T47D (cell line): Measurements from ENCODE around the gene STIP1.

Experiments
- DNase-seq, 2 experiments: peaks; one replicate each; pipeline versions ENCODE4 v3.0.0 to v3.0.0-alpha.2; 2011 to 2012; ENCODE audit warnings: low read depth in 1 of 2, low spot score in 1 of 2
- JUND ChIP-seq: IDR thresholded peaks from 2 replicates; pipeline ENCODE4 v1.6.1; 2012; ENCODE audit warnings: low read depth
- in situ Hi-C: cut with HindIII; loops from 2 replicates; pipeline ENCODE4 v1.10.0; 2016; ENCODE audit warnings: low sequenced_read_pairs, low pct_unique_long_range_greater_than_20kb

STIP1 gene

DNA sequence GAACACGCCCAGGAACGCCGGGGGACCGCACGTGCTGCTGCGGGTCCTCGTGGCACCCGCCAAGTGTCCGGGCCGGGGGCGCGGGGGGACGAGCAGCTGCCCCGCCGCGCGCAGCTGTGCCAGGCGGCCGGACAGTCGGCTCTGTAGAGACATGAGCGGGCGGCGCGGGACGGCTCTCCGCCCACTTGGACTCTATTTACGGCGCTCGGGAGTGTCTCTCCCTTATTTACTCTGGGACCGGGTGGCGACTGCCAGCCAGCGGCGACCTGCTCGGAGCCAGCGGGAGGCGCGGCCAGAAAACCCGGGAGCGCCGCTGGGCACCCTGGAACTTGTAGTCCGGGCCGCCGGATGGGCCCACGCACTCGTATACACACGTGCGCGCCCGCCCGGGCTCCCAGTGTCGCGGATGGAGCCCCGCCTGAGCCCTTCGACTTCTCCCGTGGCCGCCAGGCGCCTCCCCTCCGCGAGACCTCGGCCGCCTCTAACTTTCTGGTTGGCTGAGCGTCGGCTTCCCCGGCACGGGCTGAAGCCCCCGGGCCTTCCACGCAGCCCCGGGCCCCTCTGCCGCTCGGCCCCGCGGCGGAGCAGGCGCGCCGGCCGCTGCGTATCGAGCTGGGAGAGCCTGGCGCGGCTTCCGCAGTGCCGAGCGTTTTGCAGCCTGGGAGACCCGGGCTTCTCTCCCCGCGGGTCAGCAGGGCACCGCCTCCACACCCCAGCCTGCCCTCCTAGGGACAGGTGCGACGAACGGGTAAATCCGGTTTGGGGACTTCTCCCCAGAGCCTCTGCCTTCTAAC is 19.9 kb upstream of the STIP1 start, which contains the start of gene MACROD1:
Gene MACROD1, minus strand, starts transcription at position 272 of the 794 bp plus-strand sequence. Its CDS starts 119 bp downstream, at position 153.
- in situ Hi-C loops, result loop anchor here (10.0 kb wide), 1 partner anchor 161 kb away; no protein-coding TSS in a partner anchor
- no peak; the same call in none of the 2 replicates for TF ChIP-seq JUND
- peak; percentile 91 to 100 for DNase-seq

DNA sequence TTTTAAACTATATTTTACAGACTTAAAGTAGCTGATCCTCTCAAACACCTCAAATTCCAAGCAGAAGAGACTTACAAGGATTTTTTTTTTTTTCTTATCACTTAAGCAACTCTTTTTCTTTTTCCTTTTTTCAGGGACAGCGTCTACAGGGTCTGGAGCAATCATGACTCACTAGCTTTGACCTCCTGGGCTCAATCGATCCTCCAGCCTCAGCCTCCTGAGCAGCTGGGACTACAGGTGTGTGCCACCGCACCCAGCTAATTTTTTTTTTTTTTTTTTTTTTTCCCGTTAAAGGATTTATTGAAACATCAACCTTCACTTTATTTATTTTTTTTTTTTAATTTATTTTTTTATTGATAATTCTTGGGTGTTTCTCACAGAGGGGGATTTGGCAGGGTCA is 15.6 kb upstream of the STIP1 start:
- DNase-seq, result no peak
- TF ChIP-seq JUND, result no peak
- in situ Hi-C loops, result no loop called here

DNA sequence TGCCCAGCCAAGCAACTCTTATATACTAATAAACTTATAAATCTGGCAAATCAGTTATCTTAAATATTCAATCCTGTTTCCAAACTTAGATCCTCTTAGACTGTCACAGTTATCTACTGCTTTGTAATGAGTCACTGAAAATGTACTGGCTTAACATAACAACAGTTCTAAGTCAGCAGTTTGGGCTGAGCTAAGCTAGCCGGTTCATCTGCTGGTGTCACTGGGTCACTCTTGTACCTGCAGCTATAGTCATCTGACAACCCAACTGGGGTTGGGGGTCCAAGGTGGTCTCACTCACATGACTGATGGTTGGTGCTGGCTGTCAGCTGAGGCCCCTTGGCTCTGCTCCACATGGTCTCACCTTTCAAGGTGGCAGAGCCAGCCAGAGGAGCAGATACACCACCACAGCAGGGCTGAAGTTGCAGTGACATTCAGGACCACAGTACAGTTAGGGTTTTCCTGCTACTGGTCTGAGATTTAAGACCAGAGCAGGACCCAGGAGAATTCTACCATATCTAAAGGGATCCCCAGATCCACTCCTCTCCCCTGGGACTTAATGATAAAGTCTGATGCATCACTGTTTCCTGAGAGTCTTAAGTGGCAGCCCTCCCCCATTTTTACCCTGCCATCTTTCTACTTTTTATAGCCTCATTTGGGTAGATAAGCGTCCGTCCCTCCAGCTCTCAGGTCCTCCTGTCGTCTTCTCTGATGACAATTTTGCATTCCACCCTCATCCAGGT is 12.2 kb upstream of the STIP1 start:
- in situ Hi-C loops, result no loop called here
- DNase-seq, result no peak
- TF ChIP-seq JUND, result no peak

DNA sequence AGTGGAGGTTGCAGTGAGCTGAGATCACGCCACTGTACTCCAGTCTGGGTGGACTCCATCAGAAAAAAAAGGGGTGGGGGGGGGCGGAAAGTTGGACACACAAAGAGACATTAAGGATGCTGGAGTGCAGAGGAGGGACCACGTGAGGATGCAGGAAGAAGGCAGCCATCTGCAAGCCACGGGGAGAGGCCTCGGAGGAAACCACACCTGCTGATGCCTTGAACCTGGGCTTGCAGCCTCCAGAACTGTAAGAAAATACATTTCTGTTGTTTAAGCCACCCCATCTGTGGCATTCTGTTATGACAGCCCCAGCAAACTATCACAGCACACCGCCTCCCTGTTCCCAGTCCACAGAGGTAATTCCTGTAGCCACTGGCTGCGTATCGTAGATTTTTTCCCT is 9.2 kb upstream of the STIP1 start:
- DNase-seq, result no peak
- no peak for TF ChIP-seq JUND

DNA sequence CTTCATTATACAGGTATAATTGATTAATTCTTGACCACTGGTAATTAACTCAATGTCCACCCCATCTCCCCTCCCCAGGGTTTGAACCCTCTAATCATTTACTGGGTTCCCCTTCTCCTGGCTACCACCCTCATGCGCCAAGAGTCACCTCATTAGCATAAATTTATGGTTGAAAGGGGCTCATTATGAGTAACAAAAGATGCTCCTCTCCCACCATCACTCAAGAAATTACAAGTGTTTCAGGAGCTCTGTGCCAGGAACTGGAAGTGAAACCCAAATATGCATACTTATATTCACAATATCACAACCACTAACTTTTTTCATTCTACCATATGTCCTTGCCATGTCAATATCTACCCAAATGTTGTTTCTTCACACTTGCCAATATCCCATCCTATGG is 7.8 kb upstream of the STIP1 start:
- in situ Hi-C loops, result no loop called here
- DNase-seq, result no peak
- TF ChIP-seq JUND, result no peak

More for the DNA sequence above, 9.2 kb upstream of the STIP1 start:
- in situ Hi-C loops, result no loop called here

DNA sequence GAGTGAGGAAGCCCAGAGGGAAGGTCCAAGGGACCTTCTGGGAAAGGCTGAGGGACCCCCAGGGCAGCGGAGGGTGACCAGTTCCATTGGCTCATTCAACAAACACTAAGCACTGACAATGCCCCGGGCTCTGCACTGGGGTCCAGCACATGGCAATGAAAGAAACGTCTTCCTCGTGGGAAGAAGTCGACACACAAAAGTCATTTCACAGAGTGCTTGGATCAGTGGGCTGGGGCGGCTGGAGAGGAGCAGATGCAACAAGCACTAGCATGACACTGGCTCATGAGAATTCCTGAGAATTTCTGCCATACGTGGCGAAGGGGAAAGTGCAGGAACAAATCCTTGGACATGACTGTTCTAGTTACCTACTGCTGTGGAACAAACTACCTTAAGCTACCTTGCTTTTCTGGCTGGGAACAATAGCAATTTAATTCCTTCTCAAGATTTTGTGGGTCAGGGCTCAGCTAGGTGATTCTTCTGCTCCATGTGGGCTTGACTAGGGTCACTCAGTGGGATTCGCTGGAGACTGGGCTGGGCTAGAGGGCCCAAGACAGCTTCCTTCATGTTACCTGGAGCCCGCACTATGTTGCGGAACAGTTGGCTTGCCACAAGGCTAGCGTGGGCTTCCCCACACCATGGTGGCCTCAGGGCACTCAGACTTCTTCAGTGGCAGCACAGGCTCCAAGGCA is 6.9 kb upstream of the STIP1 start:
- DNase-seq, result no peak
- TF ChIP-seq JUND, result no peak
- in situ Hi-C loops, result no loop called here

DNA sequence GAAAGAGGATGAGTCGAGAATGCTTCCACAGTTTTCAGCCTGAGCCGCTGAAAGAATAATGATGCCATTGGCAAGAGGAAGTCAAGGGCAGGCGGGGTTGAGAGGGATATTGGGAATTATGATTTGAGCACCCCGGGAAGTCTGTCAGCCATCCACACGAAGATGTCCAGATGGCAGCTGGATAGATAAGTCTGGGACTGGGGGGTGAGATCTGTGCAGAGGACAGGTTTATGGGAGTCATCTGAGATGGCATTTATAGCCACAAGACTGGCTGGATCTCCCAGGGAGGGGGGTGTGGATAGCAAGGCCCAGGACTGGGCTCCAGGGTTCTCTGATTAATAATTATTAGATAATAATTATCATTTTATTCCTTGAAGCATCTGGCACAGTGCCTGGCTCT is 5.1 kb upstream of the STIP1 start:
- in situ Hi-C loops, result no loop called here
- DNase-seq, result no peak
- no peak for TF ChIP-seq JUND

DNA sequence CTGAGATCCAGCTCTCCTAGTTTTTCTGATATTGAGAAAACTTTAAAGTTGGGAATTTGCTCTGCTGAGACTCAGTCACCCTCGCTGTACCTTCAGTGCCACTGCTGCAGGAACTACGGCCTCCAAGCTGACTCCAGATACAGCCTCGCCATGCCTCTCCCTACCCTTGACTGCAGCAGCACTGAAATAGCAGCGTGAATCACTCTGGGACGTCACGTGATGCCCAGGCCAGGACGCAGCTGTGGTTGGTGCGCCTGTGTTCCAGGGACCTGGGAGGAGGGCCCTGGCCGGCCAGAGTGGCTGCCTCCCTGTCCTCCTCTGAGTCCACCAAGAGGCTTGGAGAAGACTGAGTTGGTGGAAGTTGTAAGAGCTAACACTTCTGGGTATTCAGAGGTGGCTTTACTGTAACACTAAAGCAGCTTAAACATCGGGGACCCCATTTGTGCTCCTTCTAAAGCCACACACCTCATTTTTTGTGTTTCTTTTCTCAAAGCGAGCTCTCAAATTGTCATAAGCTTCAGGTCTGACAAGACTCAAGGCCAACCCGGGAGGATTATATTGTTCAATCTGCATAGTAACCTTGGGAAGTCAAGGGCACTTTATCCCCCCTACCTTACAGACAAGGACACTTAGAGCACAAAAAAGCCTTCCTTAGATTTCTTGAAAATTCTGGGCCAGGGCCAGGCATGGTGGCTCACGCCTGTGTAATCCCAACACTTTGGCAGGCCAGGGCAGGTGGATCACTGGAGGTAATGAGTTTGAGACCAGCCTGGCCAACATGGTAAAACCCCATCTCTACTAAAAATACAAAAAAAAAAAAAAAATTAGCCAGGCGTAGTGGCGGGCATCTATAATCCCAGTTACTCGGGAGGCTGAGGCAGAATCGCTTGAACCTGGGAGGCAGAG is 4.2 kb upstream of the STIP1 start:
- in situ Hi-C loops, result no loop called here
- peak; percentile 76 to 89 for DNase-seq
- no peak for TF ChIP-seq JUND

DNA sequence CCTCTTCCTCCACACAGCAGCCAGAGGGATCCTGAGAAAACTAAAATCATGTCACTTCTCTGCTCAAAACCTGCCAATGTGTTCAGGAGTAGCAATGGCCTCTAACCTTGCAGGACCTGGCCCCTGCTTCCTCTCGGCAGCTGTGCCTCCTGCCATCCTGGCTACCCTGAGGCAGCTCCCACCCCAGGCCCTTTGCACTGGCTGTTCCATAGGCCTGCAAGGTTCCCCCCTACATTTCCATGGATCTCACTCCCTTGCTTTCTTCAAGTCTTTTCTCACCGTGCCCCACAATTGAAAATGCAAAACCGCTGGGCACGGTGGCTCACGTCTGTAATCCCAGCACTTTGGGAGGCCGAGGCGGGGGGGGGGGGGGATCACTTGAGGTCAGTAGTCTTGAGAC is 2.1 kb upstream of the STIP1 start:
- in situ Hi-C loops, result no loop called here
- TF ChIP-seq JUND, result no peak
- DNase-seq, result no peak

DNA sequence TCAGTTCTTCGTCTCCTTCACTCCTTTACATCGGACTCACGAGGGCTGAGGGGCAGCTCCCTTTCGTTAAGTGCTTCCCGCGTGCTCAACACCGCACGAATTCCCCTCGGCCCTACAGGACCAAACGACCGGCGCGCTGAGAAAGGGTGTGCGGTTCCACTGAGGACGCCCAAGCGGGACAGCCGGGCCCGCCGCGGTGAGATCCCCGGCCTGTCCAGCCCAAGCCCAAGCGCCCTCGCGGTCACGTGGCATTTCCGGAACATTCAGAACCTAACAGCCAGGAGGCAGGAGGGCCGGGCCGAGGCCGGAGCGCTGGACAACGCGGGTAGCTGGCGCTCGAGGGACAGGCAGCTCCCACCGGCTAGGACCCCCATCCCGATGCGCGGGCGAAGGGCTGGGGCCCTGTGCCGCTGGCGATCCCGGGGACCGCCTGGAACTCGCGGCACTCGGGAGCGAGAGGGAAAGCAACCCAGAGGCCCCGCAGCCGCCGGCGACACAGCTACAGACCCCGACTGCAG is 737 bp upstream of the STIP1 start:
- peak; percentile 45 to 86 for DNase-seq
- in situ Hi-C loops, result no loop called here

DNA sequence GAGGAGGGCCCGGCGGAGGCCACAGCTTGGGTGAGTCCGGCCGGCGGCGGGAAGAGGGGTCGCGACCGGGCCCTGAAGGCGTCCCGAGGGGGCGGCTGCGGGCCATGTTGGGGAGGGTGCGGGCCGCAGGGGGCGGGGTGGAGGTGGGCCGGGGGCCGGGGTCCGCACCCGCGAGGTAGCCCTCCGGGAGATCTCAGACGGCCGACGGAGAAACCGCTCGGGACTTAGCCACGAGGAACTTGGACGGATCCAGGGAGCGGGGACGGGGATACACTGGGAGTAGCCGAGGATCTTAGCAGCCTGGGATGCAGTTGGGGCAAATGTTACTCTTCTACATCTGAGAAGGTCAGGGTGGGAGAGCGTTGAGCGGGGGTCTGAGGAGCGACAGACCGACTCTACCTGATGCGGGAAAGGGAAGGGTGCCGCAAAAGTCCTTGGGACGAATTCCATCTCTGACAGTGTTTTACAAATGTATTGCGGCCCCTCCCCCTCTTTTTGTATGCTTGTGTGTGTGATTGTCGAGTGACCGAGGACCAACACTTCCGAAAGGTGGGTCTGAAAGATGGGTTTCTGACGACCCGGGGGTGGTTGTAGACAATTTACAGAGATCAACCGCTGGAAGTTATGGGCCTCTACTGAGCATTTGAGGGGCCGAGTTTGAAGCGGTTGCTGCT is 658 bp downstream of the STIP1 start:
- in situ Hi-C loops, result no loop called here
- peak in 1 of 2 experiments; percentile 38 for DNase-seq

More for the DNA sequence above, 737 bp upstream of the STIP1 start:
- no peak for TF ChIP-seq JUND

DNA sequence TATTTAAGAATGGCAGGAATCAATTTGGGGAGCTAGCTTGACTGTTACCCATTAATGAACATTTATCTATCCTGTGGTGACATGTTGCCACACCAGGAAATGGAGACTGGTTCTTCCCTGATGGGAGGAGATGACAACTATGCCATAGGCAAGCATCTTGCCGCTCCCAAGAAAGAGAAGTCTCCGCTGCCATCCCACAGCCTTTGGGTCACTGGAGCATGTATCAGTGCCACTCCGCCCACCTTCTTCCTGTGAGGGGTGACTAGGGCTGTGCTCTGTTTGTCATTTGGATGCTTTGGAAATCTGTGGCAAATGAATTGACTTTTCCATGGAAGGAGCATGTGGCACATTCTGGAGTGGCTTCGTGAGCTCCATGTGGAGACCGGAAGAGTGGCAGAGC is 6.5 kb downstream of the STIP1 start:
- in situ Hi-C loops, result no loop called here
- TF ChIP-seq JUND, result no peak
- DNase-seq, result no peak

More for the DNA sequence above, 658 bp downstream of the STIP1 start:
- TF ChIP-seq JUND, result no peak
